ENCODE data around the gene SSC4D. TPM values are rescaled to one million over a fixed set of nuclear protein-coding genes. Genes with fewer than 3 reads are reported as not detected.
A peak's percentile ranks its signal among the peaks of the same experiment; 100 is the strongest.
"Not testable (repeated sequence)": the region's sequence is repeated elsewhere in the genome, so short reads cannot be mapped to it uniquely, and the experiment has no call there.

SSC4D gene
- total RNA-seq, 2 experiments from 2014 or later: 0.81 to 0.87 TPM

- POLR2A ChIA-PET: no interaction called here
- intact Hi-C loops (cut with micrococcal nuclease): no loop called here
- CTCF ChIA-PET: interaction anchor here (0.6 kb wide), 1 partner anchor 1246 kb away, joined by 3 read pairs; no protein-coding TSS in a partner anchor
Observed at GRCh38 chr7:76411626-76412025, 2.1 kb upstream of the SSC4D start.

GRCh38 chr7:76408121-76408560 lies 1.4 kb downstream of the SSC4D start:
- no peaks in the 10 kb centered on the region for H3K4me1 Mint-ChIP-seq (ENCODE audit: low read depth)
- H3K4me3 Mint-ChIP-seq: no peak overlapping the region
- intact Hi-C loops (cut with micrococcal nuclease): no loop called here
- H3K36me3 Mint-ChIP-seq: no peaks in the 10 kb centered on the region
- H3K27ac Mint-ChIP-seq: no peak overlapping the region
- DNase-seq: no peak
- ChIA-PET CTCF (interaction anchor here (1.1 kb wide), 1 partner anchor 94 kb away, joined by 4 read pairs; no protein-coding TSS in a partner anchor), POLR2A (interaction anchor here (0.5 kb wide), 1 partner anchor 1765 kb away, joined by 4 read pairs; no protein-coding TSS in a partner anchor)
- no peaks in the 10 kb centered on the region for H3K9me3 Mint-ChIP-seq
- H3K27me3 Mint-ChIP-seq: no peaks in the 10 kb centered on the region

More at GRCh38 chr7:76411626-76412025, 2.1 kb upstream of the SSC4D start:
- Mint-ChIP-seq H3K27me3 (no peaks in the 10 kb centered on the region), H3K27ac (no peak overlapping the region), H3K4me3 (no peak overlapping the region), H3K36me3 (no peaks in the 10 kb centered on the region), H3K4me1 (ENCODE audit: low read depth) (no peaks in the 10 kb centered on the region), H3K9me3 (no peaks in the 10 kb centered on the region)
- no peak for DNase-seq

GRCh38 chr7:76407718-76408117 lies 1.8 kb downstream of the SSC4D start:
- no peak for DNase-seq
- H3K9me3 Mint-ChIP-seq: no peaks in the 10 kb centered on the region
- no peaks in the 10 kb centered on the region for H3K4me1 Mint-ChIP-seq (ENCODE audit: low read depth)
- CTCF ChIA-PET: interaction anchor here (1.1 kb wide), 1 partner anchor 94 kb away, joined by 4 read pairs; no protein-coding TSS in a partner anchor
- no peak overlapping the region for H3K27ac Mint-ChIP-seq
- H3K36me3 Mint-ChIP-seq: no peaks in the 10 kb centered on the region
- H3K4me3 Mint-ChIP-seq: no peak overlapping the region
- intact Hi-C loops (cut with micrococcal nuclease): no loop called here
- POLR2A ChIA-PET: no interaction called here
- H3K27me3 Mint-ChIP-seq: no peaks in the 10 kb centered on the region

GRCh38 chr7:76405738-76406137 lies 3.8 kb downstream of the SSC4D start:
- ChIA-PET POLR2A (no interaction called here), CTCF (no interaction called here)
- DNase-seq: no peak
- intact Hi-C loops (cut with micrococcal nuclease): no loop called here
- Mint-ChIP-seq H3K4me1 (ENCODE audit: low read depth) (no peaks in the 10 kb centered on the region), H3K36me3 (no peaks in the 10 kb centered on the region), H3K27me3 (no peaks in the 10 kb centered on the region), H3K27ac (no peak overlapping the region), H3K4me3 (no peak overlapping the region), H3K9me3 (no peaks in the 10 kb centered on the region)

- no peaks in the 10 kb centered on the region for H3K27me3 Mint-ChIP-seq
- H3K4me3 Mint-ChIP-seq: no peak overlapping the region
- ChIA-PET CTCF (no interaction called here), POLR2A (no interaction called here)
- intact Hi-C loops (cut with micrococcal nuclease): no loop called here
- H3K4me1 Mint-ChIP-seq (ENCODE audit: low read depth): no peaks in the 10 kb centered on the region
- H3K9me3 Mint-ChIP-seq: no peaks in the 10 kb centered on the region
- H3K27ac Mint-ChIP-seq: no peak overlapping the region
- DNase-seq: no peak
- H3K36me3 Mint-ChIP-seq: no peaks in the 10 kb centered on the region
Observed at GRCh38 chr7:76403780-76404494, 5.6 kb downstream of the SSC4D start.

- DNase-seq; CTCF ChIA-PET; H3K36me3 Mint-ChIP-seq; H3K9me3 Mint-ChIP-seq; H3K27me3 Mint-ChIP-seq; POLR2A ChIA-PET; H3K27ac Mint-ChIP-seq; H3K4me1 Mint-ChIP-seq (ENCODE audit: low read depth); H3K4me3 Mint-ChIP-seq; intact Hi-C loops (cut with micrococcal nuclease): not testable (repeated sequence)
Observed at GRCh38 chr7:76403097-76403496, 6.4 kb downstream of the SSC4D start.

- no peak overlapping the region for H3K27ac Mint-ChIP-seq
- no peak overlapping the region for H3K4me3 Mint-ChIP-seq
- H3K27me3 Mint-ChIP-seq: no peaks in the 10 kb centered on the region
- H3K4me1 Mint-ChIP-seq (ENCODE audit: low read depth): peaks cover 12% of the 10 kb centered on the region
- no peak for DNase-seq
- intact Hi-C loops (cut with micrococcal nuclease): no loop called here
- H3K9me3 Mint-ChIP-seq: no peaks in the 10 kb centered on the region
- no peaks in the 10 kb centered on the region for H3K36me3 Mint-ChIP-seq
- CTCF ChIA-PET: no interaction called here
- POLR2A ChIA-PET: no interaction called here
Observed at GRCh38 chr7:76400248-76400647, 9.2 kb downstream of the SSC4D start.

- H3K27me3 Mint-ChIP-seq: no peaks in the 10 kb centered on the region
- peak overlapping the region; percentile 74 for H3K4me3 Mint-ChIP-seq
- peak; percentile 92 for DNase-seq
- H3K27ac Mint-ChIP-seq: no peak overlapping the region
- ChIA-PET POLR2A (no interaction called here), CTCF (no interaction called here)
- no peaks in the 10 kb centered on the region for H3K9me3 Mint-ChIP-seq
- no peaks in the 10 kb centered on the region for H3K36me3 Mint-ChIP-seq
- H3K4me1 Mint-ChIP-seq (ENCODE audit: low read depth): peaks cover 20% of the 10 kb centered on the region
- intact Hi-C loops (cut with micrococcal nuclease): no loop called here
Observed at GRCh38 chr7:76397409-76398183, 11.9 kb downstream of the SSC4D start.

- Mint-ChIP-seq H3K4me3 (peak overlapping the region; percentile 73), H3K27me3 (no peaks in the 10 kb centered on the region), H3K36me3 (no peaks in the 10 kb centered on the region), H3K4me1 (ENCODE audit: low read depth) (peaks cover 23% of the 10 kb centered on the region), H3K27ac (no peak overlapping the region), H3K9me3 (no peaks in the 10 kb centered on the region)
- ChIA-PET CTCF (no interaction called here), POLR2A (no interaction called here)
- intact Hi-C loops (cut with micrococcal nuclease): no loop called here
- no peak for DNase-seq
Observed at GRCh38 chr7:76396864-76397263, 12.6 kb downstream of the SSC4D start.

- intact Hi-C loops (cut with micrococcal nuclease): no loop called here
- CTCF ChIA-PET: no interaction called here
- no peak for DNase-seq
- peaks cover 23% of the 10 kb centered on the region for H3K4me1 Mint-ChIP-seq (ENCODE audit: low read depth)
- H3K27ac Mint-ChIP-seq: no peak overlapping the region
- POLR2A ChIA-PET: no interaction called here
- H3K4me3 Mint-ChIP-seq: no peak overlapping the region
- H3K9me3 Mint-ChIP-seq: no peaks in the 10 kb centered on the region
- no peaks in the 10 kb centered on the region for H3K27me3 Mint-ChIP-seq
- no peaks in the 10 kb centered on the region for H3K36me3 Mint-ChIP-seq
Observed at GRCh38 chr7:76395965-76396726, 13.4 kb downstream of the SSC4D start.

- POLR2A ChIA-PET; H3K36me3 Mint-ChIP-seq; H3K9me3 Mint-ChIP-seq; DNase-seq; CTCF ChIA-PET; H3K27ac Mint-ChIP-seq; intact Hi-C loops (cut with micrococcal nuclease); H3K27me3 Mint-ChIP-seq; H3K4me3 Mint-ChIP-seq: not testable (repeated sequence)
- H3K4me1 Mint-ChIP-seq (ENCODE audit: low read depth): peaks cover 23% of the 10 kb centered on the region
Observed at GRCh38 chr7:76395605-76395964, 13.9 kb downstream of the SSC4D start.

- no peak for DNase-seq
- POLR2A ChIA-PET: no interaction called here
- H3K27ac Mint-ChIP-seq: no peak overlapping the region
- CTCF ChIA-PET: no interaction called here
- no peaks in the 10 kb centered on the region for H3K9me3 Mint-ChIP-seq
- no peak overlapping the region for H3K4me3 Mint-ChIP-seq
- no peaks in the 10 kb centered on the region for H3K36me3 Mint-ChIP-seq
- H3K4me1 Mint-ChIP-seq (ENCODE audit: low read depth): peaks cover 23% of the 10 kb centered on the region
- H3K27me3 Mint-ChIP-seq: no peaks in the 10 kb centered on the region
- intact Hi-C loops (cut with micrococcal nuclease): no loop called here
Observed at GRCh38 chr7:76394957-76395356, 14.5 kb downstream of the SSC4D start.
